Activated CD4-positive, alpha-beta T cell treated with anti-CD3 and anti-CD28 coated beads, Interleukin-2, amount 50 U/mL, for 1 hour (primary cell): ENCODE results near the gene MAP3K10.

ENCODE experiments used
- DNase-seq: peaks from one replicate; pipeline ENCODE4 v3.0.0-alpha.2; 2020

The MAP3K10 gene

GRCh38 chr19:40175820-40176219 is 15.4 kb upstream of the MAP3K10 start:
- no peak for DNase-seq

- DNase-seq = no peak
Measured at GRCh38 chr19:40177286-40178070, 13.7 kb upstream of the MAP3K10 start.

- DNase-seq = no peak
Measured at GRCh38 chr19:40178756-40179155, 12.5 kb upstream of the MAP3K10 start.

- DNase-seq = no peak
Measured at GRCh38 chr19:40184273-40184672, 7.0 kb upstream of the MAP3K10 start.

DNA sequence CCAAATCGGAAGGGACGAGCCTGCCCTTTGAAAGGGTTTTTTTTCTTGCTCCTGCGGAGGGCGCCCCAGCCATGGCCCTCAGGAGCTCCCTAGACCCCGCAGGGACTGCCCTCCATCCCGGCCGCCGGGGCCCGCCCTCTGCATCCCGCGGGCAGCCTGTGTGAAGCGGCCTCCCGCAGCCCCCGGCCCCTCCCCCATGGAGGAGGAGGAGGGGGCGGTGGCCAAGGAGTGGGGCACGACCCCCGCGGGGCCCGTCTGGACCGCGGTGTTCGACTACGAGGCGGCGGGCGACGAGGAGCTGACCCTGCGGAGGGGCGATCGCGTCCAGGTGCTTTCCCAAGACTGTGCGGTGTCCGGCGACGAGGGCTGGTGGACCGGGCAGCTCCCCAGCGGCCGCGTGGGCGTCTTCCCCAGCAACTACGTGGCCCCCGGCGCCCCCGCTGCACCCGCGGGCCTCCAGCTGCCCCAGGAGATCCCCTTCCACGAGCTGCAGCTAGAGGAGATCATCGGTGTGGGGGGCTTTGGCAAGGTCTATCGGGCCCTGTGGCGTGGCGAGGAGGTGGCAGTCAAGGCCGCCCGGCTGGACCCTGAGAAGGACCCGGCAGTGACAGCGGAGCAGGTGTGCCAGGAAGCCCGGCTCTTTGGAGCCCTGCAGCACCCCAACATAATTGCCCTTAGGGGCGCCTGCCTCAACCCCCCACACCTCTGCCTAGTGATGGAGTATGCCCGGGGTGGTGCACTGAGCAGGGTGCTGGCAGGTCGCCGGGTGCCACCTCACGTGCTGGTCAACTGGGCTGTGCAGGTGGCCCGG is 815 bp downstream of the MAP3K10 start:
- DNase-seq = no peak

DNA sequence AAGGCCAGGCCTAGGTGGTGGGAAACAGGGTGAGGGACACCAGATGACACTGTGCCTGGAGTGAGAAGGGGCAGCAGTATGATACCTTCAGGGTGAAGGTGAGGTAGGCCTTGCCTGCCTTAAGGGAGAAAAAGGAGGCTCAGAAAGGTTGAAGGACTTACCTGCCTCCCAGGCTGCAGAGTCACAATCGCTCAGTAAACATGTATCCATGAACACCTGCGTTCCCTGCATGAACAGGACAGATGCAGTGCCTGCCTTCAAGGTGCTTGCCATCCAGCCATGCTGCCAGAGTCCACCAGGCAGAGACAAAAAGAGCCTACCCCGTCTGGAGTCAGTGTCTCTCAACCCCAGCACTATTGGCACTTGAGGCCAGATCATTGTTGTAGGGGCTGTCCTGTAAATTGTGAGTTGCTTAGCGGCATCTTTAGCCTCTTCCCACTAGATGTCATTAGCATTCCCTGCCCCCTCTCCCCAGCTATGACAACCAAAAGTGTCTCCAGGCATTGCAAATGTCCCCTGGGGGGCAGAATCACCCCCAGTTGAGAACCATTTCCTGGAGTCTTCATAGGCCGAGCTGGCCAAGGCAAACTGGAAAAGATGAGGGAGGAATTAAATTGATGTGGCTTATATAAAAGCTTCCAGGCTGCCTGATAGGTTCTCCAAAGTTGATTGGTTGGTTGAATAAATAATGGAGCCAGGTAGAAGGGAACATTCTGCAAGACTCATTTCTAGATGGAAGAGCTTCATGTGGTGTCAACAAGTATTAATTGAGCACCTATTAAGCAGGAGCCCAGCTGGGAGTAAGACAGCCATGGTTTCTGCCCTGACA is 1.7 kb downstream of the MAP3K10 start:
- no peak for DNase-seq

DNA sequence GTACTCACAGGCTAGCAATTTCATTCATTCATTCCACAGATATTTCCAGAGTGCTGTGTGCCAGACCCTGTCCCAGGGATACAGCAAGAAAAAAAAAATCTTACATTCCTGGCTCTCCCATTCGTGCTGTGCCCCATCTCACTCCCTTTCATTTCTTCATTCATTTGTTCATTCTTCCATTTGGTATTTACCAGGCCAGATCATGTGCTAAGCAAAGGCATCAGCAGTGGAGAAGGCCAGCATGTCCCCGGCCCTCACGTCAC is 2.3 kb downstream of the MAP3K10 start:
- DNase-seq = no peak

DNA sequence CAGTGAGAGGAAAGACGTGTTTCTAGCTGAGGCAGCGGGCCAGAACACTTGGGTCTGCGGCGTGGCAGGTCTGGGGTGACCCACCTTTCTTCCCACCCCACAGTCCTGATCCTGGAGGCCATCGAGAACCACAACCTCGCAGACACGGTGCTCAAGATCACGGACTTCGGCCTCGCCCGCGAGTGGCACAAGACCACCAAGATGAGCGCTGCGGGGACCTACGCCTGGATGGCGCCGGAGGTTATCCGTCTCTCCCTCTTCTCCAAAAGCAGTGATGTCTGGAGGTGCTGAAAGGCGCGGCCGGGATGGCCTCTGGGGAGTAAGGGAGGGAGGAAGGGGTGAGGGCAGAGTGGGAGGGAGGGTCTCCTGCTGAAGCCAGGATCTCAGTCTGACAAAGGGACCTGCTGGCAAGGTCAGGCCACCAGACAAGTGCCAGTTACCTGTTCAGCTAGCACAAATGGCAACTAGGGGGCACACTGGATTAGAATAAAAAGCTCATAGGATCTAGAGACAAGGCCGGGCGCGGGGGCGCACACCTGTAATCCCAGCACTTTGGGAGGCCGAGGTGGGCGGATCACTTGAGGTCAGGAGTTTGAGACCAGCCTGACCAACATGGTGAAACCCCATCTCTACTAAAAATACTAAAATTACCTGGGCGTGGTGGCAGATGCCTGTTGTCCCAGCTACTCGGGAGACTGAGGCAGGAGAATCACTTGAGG is 7.2 kb downstream of the MAP3K10 start:
- no peak for DNase-seq

DNA sequence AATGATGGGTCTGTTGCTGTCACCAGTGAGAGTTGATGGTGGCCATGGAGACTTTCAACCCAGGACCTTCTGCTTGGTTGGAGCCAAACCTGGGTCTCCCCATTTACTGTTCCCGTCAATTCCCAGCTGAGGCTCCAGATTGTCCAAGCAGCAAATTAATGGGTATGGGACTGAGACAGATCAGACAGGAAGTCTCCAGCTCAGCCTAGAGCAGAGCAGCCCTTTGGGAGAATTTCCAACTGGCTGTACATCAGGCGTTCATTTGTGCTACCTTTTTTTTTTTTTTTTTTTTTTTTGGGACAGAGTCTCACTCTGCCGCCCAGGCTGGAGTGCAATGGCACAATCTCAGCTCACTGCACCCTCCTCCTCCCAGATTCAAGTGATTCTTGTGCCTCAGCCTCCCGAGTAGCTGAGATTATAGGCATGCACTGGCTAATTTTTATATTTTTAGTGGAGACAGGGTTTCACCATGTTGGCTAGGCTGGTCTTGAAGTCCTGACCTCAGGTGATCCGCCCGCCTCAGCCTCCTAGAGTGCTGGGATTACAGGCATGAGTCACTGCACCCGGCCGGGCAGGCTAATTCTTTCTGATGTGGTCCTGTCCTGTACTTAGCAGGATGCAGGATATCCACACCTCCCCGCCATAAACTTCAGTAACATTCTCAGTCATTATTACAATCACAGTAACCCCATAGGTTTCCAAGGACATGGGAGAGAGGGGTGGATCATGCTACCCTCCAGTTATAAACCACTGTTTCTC is 9.3 kb downstream of the MAP3K10 start:
- DNase-seq = no peak

GRCh38 chr19:40204381-40204780 is 13.2 kb downstream of the MAP3K10 start:
- DNase-seq = no peak

DNA sequence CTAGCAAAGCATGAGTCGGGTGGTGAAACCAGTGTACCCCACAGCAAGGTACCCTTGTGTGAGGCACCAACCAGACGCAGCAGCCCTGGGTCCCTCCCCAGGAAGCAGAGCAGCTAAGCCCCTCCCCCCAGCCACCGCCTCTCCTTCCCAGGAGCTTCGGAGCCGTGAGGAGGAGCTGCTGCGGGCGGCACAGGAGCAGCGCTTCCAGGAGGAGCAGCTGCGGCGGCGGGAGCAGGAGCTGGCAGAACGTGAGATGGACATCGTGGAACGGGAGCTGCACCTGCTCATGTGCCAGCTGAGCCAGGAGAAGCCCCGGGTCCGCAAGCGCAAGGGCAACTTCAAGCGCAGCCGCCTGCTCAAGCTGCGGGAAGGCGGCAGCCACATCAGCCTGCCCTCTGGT is 14.5 kb downstream of the MAP3K10 start:
- no peak for DNase-seq

GRCh38 chr19:40208602-40209001 is 17.4 kb downstream of the MAP3K10 start:
- no peak for DNase-seq

DNA sequence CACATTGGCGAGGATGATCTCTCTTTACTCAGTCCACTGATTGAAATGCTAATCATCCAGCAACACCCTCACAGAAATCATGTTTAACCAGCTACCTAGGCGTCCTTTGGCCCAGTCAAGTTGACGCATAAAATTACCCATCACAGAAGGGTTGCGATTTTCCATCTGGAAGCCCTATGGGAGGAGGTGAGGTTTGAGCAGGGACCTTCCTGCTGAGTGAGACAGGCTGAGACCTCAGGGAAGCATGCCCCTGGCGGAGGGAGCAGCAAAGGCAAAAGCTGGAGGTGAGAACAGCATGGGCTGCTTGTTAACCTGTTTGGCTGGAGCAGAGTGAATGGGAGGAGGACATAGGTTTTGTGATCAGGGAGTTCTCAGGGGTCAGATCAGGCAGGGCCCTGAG is 19.7 kb downstream of the MAP3K10 start:
- no peak for DNase-seq

GRCh38 chr19:40213251-40213829 is 22.1 kb downstream of the MAP3K10 start:
- no peak for DNase-seq

DNA sequence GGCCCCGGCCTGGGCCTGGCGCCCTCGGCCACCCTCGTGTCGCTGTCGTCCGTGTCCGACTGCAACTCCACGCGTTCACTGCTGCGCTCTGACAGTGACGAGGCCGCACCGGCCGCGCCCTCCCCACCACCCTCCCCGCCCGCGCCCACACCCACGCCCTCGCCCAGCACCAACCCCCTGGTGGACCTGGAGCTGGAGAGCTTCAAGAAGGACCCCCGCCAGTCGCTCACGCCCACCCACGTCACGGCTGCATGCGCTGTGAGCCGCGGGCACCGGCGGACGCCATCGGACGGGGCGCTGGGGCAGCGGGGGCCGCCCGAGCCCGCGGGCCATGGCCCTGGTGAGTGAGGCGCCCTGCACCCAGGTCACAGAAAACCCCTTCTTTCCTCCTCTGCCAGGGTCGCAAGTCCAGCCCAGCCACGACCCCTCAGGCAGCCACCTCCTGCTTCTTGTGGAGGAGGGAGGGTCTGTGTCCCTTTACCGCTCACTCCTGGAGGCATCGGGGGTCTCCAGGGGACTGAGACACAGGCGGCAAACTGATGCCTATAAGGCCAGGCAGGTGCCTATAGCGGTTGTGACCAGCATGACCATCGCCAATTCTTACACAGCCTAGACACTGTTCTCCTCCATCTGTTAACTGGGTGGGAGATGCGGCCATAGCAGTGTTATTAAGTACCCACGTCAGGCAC is 22.8 kb downstream of the MAP3K10 start:
- DNase-seq = no peak

DNA sequence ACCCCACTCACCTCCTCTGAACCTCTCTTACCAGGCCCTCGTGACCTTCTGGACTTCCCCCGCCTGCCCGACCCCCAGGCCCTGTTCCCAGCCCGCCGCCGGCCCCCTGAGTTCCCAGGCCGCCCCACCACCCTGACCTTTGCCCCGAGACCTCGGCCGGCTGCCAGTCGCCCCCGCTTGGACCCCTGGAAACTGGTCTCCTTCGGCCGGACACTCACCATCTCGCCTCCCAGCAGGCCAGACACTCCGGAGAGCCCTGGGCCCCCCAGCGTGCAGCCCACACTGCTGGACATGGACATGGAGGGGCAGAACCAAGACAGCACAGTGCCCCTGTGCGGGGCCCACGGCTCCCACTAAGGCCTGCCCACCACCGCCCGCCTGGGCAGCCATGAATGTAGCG is 23.7 kb downstream of the MAP3K10 start:
- no peak for DNase-seq

- no peak for DNase-seq
Measured at GRCh38 chr19:40216013-40216776, 25.0 kb downstream of the MAP3K10 start.

DNA sequence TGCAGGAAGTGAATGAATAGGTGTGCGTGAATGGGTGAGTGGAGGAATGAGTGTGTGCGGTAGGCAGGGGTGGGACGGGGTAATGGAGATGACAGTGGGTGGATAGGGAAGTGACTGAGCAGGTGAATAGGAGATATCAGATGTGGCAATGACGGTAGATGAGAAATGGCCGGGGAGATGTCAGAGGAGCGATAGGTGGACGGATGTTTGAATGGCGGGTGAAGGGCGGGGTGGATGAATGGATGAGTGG is 25.5 kb downstream of the MAP3K10 start:
- no peak for DNase-seq

DNA sequence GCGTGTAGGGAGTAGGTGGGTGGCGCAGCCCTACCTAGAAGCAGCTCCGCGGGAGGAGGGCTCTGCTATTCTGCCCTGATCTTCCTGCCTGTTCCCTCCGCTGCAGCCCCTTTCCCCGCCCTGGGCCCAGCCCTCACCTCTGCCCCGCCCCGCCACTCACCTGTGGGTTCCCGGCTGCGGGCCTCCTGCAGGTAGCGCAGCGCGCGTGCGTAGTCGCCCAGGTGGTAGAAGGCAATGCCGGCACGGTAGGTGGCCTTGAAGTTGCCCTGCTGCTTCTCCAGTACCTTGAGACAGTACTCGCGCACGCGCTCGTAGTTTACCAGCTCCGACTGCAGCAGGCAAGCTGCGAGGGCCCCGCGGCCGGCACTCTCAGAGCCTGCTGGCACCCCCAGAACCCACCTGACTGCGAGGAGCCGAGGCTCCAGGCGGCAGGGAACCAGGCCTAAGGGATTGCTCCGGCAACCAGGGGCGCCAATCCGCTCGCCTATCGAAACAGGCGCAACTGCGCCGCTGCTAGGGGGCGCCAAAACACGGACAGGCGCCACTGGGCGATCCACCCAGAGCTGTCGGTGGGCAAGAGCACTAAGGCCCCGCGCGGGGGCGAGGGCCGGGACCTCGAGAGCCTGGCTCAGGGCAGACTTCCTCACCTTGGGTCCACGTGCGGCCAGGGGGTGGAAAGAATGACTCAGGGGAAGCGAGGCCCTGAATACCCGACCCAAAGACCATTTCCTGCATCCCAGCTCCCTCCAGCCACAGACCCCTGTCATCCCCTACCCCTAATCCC is 26.0 kb downstream of the MAP3K10 start:
- no peak for DNase-seq
